SKM-1 (cell line): ENCODE results near the gene NAA38.
"Not testable (repeated sequence)": the region's sequence is repeated elsewhere in the genome, so short reads cannot be mapped to it uniquely, and the experiment has no call there.

Experiments used
- DNase-seq: peaks from one replicate; lab custom pipeline; 2025; ENCODE audit not compliant: unreplicated experiment; lab: John Stamatoyannopoulos, UW

The NAA38 gene

GRCh38 chr17:7825206-7825990 lies 32.0 kb downstream of the NAA38 start:
- no peak for DNase-seq

DNA sequence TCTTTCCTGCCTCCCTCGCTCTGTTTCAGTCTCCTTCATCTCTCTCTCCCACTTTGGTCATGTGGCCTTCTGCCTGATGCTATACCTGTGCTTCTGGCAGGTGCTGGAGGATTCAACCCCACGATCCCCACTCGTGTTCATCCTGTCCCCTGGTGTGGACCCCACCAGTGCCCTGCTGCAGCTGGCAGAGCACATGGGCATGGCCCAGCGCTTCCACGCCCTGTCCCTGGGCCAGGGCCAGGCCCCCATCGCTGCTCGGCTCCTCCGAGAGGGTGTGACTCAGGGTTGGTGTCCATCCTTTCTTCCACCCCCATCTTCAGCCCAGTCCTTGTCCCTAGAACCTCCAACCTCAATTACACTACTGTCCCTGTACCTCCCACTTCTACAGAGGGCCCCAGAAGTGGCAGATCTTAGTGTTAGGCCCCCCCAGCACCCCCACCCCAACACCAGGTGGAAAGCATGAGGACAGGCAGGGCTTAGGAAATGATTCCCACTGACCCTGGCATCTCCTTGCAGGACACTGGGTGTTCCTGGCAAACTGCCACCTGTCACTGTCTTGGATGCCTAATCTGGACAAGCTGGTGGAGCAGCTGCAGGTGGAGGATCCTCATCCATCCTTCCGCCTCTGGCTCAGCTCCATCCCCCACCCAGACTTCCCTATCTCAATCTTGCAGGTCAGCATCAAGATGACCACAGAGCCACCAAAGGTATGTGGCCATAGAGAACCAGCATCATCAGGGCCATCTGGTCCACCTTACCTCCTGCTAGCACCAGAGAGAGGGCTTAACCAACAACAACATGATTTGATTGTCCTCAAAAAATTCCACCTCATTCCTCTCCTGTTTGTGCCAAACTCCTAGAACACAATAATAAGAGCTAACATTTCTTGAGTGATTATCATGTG lies 33.1 kb downstream of the NAA38 start:
- no peak for DNase-seq

DNA sequence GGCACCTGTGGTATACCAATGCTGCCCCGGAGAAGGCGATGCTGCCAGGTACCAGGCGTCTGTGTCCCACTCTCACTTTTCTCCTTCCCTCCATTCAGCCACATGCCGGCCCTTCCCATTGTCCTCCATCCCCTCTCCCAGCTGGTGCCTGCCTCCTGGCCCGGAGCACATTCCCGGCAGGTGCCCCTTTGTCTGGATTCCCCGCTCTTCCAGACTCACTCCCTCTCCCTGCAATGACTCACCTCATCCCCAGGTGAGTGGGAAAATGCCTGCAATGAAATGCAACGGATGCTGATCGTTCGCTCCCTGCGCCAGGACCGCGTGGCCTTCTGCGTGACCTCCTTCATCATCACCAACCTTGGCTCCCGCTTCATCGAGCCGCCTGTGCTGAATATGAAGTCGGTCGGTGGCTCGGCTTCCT lies 33.8 kb downstream of the NAA38 start:
- DNase-seq, result no peak

DNA sequence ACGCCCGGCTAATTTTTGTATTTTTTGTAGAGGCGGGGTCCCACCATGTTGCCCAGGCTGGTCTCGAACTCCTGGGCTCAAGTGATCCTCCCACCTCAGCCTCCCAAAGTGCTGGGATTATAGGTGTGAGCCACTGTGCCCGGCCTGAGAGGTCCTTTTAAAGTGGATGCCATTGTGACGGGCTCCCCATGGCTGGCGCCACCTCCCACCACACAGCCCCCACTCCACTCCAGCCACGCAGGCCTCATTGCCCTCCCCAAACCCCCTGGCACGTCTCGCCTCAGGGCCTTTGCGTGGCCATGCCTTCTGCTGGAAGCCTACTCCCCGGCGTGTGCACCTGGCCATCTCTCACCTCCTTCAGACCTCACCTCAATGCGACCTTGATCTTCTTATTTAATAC lies 35.2 kb downstream of the NAA38 start:
- no peak for DNase-seq

DNA sequence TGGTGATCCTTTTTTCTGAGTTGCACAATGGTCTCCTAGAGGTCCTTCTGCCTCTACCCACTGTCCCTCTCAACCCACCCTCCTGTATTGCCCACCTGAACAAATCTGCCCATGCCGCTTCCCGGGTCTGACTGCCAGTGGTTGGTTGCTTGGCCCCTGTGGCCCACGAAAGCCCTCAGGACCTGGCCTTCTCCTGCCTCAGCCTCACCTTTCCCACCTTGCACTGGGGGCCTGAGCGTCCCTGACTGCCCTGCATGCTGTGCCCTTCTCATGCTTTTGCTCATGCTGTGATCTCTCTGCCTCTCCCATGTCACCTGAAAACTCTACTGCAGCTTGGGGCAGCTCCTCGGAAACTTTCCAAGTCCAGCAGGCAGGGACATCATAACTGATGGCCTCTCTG lies 37.1 kb downstream of the NAA38 start:
- no peak for DNase-seq

DNA sequence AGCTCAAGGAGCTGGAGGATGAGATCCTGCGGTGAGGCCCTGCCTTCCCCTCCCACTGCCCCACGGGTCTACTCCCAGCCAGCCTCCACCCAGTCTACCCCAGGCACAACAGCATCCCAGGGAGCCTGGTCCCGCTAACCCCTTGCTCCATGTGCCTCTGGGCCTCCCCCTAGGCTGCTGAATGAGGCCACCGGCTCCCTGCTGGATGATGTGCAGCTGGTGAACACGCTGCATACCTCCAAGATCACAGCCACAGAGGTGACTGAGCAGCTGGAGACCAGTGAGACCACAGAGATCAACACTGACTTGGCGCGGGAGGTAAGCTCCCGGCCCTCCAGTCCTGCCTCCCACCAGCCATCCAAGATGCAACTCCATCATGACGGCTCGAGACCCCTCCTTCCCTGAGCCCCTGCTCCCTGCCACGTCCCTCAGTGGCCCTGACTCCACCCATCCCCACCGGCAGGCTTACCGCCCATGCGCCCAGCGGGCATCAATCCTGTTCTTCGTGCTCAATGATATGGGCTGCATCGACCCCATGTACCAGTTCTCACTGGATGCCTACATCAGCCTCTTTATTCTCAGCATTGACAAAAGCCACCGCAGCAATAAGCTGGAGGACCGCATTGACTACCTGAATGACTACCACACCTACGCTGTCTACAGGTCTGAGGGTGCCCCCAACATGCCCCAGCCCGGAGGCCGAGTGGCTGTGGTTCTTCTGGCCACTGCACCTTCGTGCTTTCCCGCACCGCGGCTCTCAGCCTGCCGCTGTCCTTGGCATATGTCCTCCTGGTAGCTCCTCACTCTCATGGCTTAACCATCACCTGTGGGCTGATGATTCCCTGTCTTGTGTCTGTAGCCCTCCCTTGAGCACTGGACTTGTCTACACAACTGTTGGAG lies 38.4 kb downstream of the NAA38 start:
- DNase-seq, result no peak

- DNase-seq, result no peak
These were observed 39.3 kb downstream of the NAA38 start for GRCh38 chr17:7818026-7818425.

GRCh38 chr17:7817643-7817964 lies 39.8 kb downstream of the NAA38 start:
- no peak for DNase-seq

DNA sequence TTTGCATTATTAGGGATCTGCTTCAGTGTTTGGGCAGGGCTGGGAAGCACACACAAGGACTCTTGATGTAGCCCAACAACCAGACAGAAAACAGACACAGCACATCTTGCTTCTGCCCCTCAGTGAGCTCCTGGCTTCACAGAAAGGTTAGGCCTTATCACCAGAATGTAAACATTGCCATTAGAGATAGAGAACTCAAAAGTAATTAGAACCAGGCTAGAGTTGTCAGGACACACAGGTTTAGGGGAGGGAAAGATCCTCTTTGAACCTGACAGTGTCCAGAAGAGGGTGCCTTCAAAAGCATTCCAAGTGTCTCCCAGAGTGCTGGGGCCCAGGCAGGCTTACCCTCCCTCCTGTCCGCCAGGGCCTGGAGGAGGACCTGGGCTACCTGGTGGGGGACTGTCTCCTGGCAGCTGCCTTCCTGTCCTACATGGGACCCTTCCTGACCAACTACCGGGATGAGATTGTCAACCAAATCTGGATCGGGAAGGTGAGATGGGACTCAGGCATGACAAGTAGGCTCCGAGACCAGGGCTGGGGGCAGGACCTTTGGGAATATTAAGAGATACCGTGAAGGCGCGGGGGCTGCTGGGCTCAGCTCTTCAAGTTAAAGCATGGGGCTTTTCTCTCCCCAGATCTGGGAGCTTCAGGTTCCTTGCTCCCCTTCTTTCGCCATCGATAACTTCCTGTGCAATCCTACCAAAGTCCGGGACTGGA lies 40.3 kb downstream of the NAA38 start:
- DNase-seq, result no peak

DNA sequence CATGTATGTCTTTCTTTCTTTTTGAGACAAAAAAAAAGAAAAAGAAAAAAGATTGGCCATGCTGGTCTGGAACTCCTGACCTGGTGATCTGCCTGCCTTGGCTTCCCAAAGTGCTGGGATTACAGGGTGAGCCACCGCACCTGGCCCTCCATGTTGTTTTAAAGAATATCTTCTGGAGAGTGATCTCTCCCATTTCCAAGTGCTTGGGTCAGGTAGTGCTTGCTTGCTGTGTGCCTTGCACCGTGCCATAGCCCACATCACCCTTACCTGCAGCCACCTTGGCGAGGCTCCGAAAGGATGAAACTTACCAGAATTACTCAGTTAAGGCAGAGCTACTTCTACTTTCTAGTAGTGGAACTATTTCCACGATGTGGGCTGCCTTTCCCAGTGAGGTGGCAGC lies 42.4 kb downstream of the NAA38 start:
- no peak for DNase-seq

DNA sequence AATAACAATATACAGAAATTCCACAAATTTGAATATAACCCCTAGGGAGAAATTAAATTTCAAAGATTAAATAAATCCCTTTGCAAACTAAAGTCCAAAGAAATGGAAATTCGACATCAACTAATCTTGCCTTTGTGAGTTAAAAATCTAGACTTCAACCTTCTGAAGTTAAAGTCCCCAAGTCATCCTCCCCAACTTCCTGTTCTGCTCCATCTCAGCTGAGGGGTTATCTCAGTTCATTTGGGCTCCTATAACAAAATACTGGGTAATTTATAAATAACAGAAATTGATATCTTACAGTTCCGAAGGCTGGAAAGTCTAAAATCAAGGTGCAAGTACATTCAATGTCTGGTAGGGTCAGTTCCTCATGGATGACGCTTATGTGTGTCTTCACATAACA lies 46.1 kb downstream of the NAA38 start:
- DNase-seq, result no peak

- not testable (repeated sequence) for DNase-seq
These were observed 47.5 kb downstream of the NAA38 start for GRCh38 chr17:7809791-7810343.

DNA sequence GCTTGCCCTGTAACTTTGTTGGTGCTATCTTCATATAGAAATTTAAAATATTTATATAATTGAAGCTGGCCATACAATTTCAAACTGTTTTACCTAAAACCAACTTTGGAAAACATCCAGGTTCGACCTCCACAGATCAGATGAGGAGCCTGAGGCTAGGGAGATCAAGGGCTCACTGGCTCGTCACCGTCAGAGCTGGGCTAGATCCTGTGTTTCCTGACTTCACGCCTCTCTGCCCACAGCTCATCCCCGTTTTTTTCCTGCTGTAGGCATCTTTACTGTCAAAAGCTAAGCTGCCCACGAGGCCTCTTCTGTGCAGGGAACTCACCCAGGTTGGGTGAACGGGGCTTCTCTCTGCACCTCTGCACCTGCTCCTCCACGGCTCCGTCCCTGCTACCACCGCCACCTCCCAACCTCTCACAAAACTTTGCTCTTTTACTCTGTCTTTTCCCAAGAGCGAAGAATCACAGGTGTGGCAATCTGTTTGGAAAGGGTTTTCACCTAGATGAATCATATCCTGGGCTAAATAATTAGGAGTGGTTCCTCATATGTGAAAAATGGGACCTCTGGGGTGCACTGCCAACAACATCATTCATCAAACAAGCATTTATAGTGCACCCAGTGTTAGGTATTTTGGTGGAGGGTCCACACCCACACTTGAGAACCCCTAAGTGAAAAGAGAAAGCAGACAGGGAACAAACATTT lies 48.1 kb downstream of the NAA38 start:
- no peak for DNase-seq

- DNase-seq, result no peak
These were observed 50.2 kb downstream of the NAA38 start for GRCh38 chr17:7807206-7807605.
